CD14-positive monocyte (primary cell): ENCODE data around the gene ENGASE. TPM values are rescaled to one million over a fixed set of nuclear protein-coding genes. Genes with fewer than 3 reads are reported as not detected.

Experiments used
- DNase-seq, 3 donors: peaks; one replicate each; pipeline ENCODE4 v3.0.0-alpha.2; 2011 to 2022
- H2AFZ ChIP-seq: 2 replicates; pipeline ENCODE4 v1.6.0; 2012; ENCODE audit warnings: mild to moderate bottlenecking, low read depth, low read length, inconsistent platforms; ENCODE audit not compliant: insufficient read depth, poor library complexity, severe bottlenecking
- H3K27ac ChIP-seq, 2 donors: 1 replicate in 1 of 2; 2 replicates in 1 of 2; pipeline ENCODE4 v1.5.1; 2012 to 2013; ENCODE audit warnings: low read length in 2 of 2, control low read depth in 1 of 2, inconsistent platforms in 1 of 2, low read depth in 1 of 2, mild to moderate bottlenecking in 1 of 2
- H3K27me3 ChIP-seq, 2 donors: one replicate each; pipeline versions ENCODE4 v1.6.0 to v1.6.1; 2011 to 2013; ENCODE audit warnings: low read length in 2 of 2; ENCODE audit not compliant: control insufficient read depth in 2 of 2, insufficient read depth in 2 of 2
- H3K36me3 ChIP-seq, 2 donors: replicated peaks in 1 of 2; 1 replicate in 1 of 2; 2 replicates in 1 of 2; pipeline versions ENCODE4 v1.5.1 to v1.6.1; 2012 to 2013; ENCODE audit warnings: low read length in 2 of 2, control low read depth in 1 of 2, inconsistent platforms in 1 of 2, mild to moderate bottlenecking in 1 of 2; ENCODE audit not compliant: insufficient read depth in 2 of 2, control insufficient read depth in 1 of 2
- H3K4me1 ChIP-seq, 2 donors: 1 replicate in 1 of 2; 2 replicates in 1 of 2; pipeline versions ENCODE4 v1.5.1 to v1.6.1; 2012 to 2013; ENCODE audit warnings: low read length in 2 of 2, control low read depth in 1 of 2, inconsistent platforms in 1 of 2, mild to moderate bottlenecking in 1 of 2, moderate library complexity in 1 of 2; ENCODE audit not compliant: insufficient read depth in 2 of 2, control insufficient read depth in 1 of 2
- H3K4me2 ChIP-seq: replicated peaks from 2 replicates; pipeline ENCODE3; 2012; ENCODE audit warnings: low read length, moderate library complexity, mild to moderate bottlenecking; ENCODE audit not compliant: poor library complexity, severe bottlenecking; ENCODE audit errors: extremely low read depth
- H3K4me3 ChIP-seq, 3 experiments: fragments of 200-600 bp in 1 of 3; sonication (generic) in 1 of 3; replicated peaks in 1 of 3; 1 replicate in 2 of 3; 2 replicates in 1 of 3; pipeline ENCODE4 v1.5.1; 2011 to 2013; ENCODE audit warnings: low read length in 3 of 3, mild to moderate bottlenecking in 3 of 3, control low read depth in 2 of 3, low read depth in 2 of 3, inconsistent platforms in 1 of 3, moderate library complexity in 1 of 3
- H3K79me2 ChIP-seq: 2 replicates; pipeline ENCODE4 v1.6.0; 2012; ENCODE audit warnings: mild to moderate bottlenecking, control low read depth, inconsistent platforms, low read length, moderate library complexity; ENCODE audit not compliant: insufficient read depth
- H3K9ac ChIP-seq: 2 replicates; pipeline ENCODE4 v1.6.0; 2017; ENCODE audit warnings: low read length, mild to moderate bottlenecking; ENCODE audit not compliant: insufficient read depth, poor library complexity, severe bottlenecking
- H3K9me3 ChIP-seq, 2 donors: replicated peaks in 1 of 2; 1 replicate in 1 of 2; 2 replicates in 1 of 2; pipeline versions ENCODE4 v1.5.1 to v1.6.1; 2012 to 2013; ENCODE audit warnings: low read length in 2 of 2, control low read depth in 1 of 2; ENCODE audit not compliant: control insufficient read depth in 1 of 2, insufficient read depth in 1 of 2
- H4K20me1 ChIP-seq: 2 replicates; pipeline ENCODE4 v1.6.0; 2012; ENCODE audit warnings: mild to moderate bottlenecking, low read length, control low read depth, moderate library complexity; ENCODE audit not compliant: insufficient read depth
- H3K27ac Mint-ChIP-seq, 7 donors: one replicate each; pipeline ENCODE4 v1.8.0; 2020; ENCODE audit warnings: mild to moderate bottlenecking in 7 of 7, mixed read lengths in 7 of 7, moderate library complexity in 6 of 7, inconsistent platforms in 2 of 7
- H3K27me3 Mint-ChIP-seq, 3 donors: one replicate each; pipeline ENCODE4 v1.8.0; 2021 to 2022; ENCODE audit warnings: low read depth in 3 of 3, mild to moderate bottlenecking in 3 of 3, mixed read lengths in 3 of 3, moderate library complexity in 3 of 3, inconsistent platforms in 1 of 3
- H3K36me3 Mint-ChIP-seq, 2 donors: one replicate each; pipeline ENCODE4 v1.8.0; 2020; ENCODE audit warnings: mixed read lengths in 2 of 2, inconsistent platforms in 1 of 2, mild to moderate bottlenecking in 1 of 2
- H3K4me1 Mint-ChIP-seq: one replicate; pipeline ENCODE4 v1.8.0; 2020; ENCODE audit warnings: mild to moderate bottlenecking, mixed read lengths
- H3K4me3 Mint-ChIP-seq, 2 donors: one replicate each; pipeline ENCODE4 v1.8.0; 2020; ENCODE audit warnings: mild to moderate bottlenecking in 2 of 2, mixed read lengths in 2 of 2, moderate library complexity in 1 of 2
- H3K9me3 Mint-ChIP-seq, 7 donors: one replicate each; pipeline ENCODE4 v1.8.0; 2020 to 2022; ENCODE audit warnings: mixed read lengths in 7 of 7, mild to moderate bottlenecking in 6 of 7, moderate library complexity in 6 of 7, inconsistent platforms in 2 of 7
- CTCF ChIP-seq: fragments of 200-600 bp; IDR thresholded peaks from one replicate; pipeline ENCODE4 v1.8.0; 2022; ENCODE audit warnings: antibody characterized with exemption, mild to moderate bottlenecking
- WGBS: methylation state at CpG from one replicate; pipeline ENCODE4 v1.1.5; 2013; ENCODE audit warnings: missing lambda C conversion rate; ENCODE audit not compliant: insufficient coverage; 5-methylcytosine and 5-hydroxymethylcytosine counted together
- intact Hi-C, 2 donors: fragments of 100-400 bp; cut with micrococcal nuclease; formaldehyde crosslinking; loops; one replicate each; pipeline versions ENCODE4 v1.15.0 to v1.15.1; 2023
- polyA plus RNA-seq, 3 donors: library from polyadenylated mRNA; depleted of rRNA in 1 of 3; unstranded in 2 of 3; stranded (reverse) in 1 of 3; fragments of 300-500 nt in 2 of 3; fragments of >200 nt in 1 of 3; fragmentation: Illumina TruSeq in 2 of 3; gene quantifications; 1 replicate in 2 of 3; 2 replicates in 1 of 3; pipeline ENCODE4 v1.2.3, GENCODE V29; 2012 to 2021

ENGASE gene
- polyA plus RNA-seq, 3 donors, result 2.6 to 150 (median 3.0) TPM

- Histone ChIP-seq H3K27ac (no peak overlapping the region), H3K4me3 (no peak overlapping the region), H4K20me1 (no peaks in the 10 kb centered on the region), H3K4me1 (no peaks in the 10 kb centered on the region), H3K9me3 (peaks cover 0 to 5% of the 10 kb centered on the region in 2 donors), H3K27me3 (no peaks in the 10 kb centered on the region), H3K36me3 (no peaks in the 10 kb centered on the region), H3K4me2 (no peak overlapping the region), H3K79me2 (no peaks in the 10 kb centered on the region), H3K9ac (no peak overlapping the region), H2AFZ (no peak overlapping the region)
- no peak for DNase-seq
- peaks cover 0 to 11% (median 4%) of the 10 kb centered on the region in 7 donors for H3K9me3 Mint-ChIP-seq
- H3K36me3 Mint-ChIP-seq, result no peaks in the 10 kb centered on the region
- H3K27me3 Mint-ChIP-seq, result peaks cover 10 to 19% (median 16%) of the 10 kb centered on the region in 3 donors
- no peaks in the 10 kb centered on the region for H3K4me1 Mint-ChIP-seq
- peak overlapping the region in 1 of 7 donors; percentile 65 for H3K27ac Mint-ChIP-seq
- H3K4me3 Mint-ChIP-seq, result no peak overlapping the region
- WGBS, result 83% methylated on average over 22 of the region's 24 CpGs
- TF ChIP-seq CTCF, result no peak
- intact Hi-C loops, result no loop called here
These were observed 61.2 kb downstream of the ENGASE start for GRCh38 chr17:79135628-79136405.

Other genes starting within 250 kb of the ENGASE start
- 10 to 100 TPM in 1 of 3 donors, 1 to 10 TPM in 2; 4.4 to 30.0 (median 6.1) TPM for gene USP36, start 234.0 kb upstream of the ENGASE start, polyA plus RNA-seq
- under 1 TPM in 2 of 3 donors, not detected in 1; 0.38 to 0.81 TPM for gene CEP295NL, start 171.6 kb upstream of the ENGASE start, polyA plus RNA-seq
- 100 to 1,000 TPM in 1 of 3 donors, 1 to 10 TPM in 2; 4.5 to 101 (median 6.4) TPM for gene TIMP2, start 149.4 kb upstream of the ENGASE start, polyA plus RNA-seq
- 10 to 100 TPM; 11.4 to 12.0 (median 11.7) TPM for gene LGALS3BP, start 94.9 kb upstream of the ENGASE start, polyA plus RNA-seq
- 10 to 100 TPM; 10.6 to 16.6 (median 14.3) TPM for gene CANT1, start 65.1 kb upstream of the ENGASE start, polyA plus RNA-seq
- not detected for gene C1QTNF1, start 50.7 kb upstream of the ENGASE start, polyA plus RNA-seq